NCI-H2196 (cell line): ENCODE measurements around the gene CERT1.
A peak's percentile ranks its signal among the peaks of the same experiment; 100 is the strongest.
"Not testable (repeated sequence)": the region's sequence is repeated elsewhere in the genome, so short reads cannot be mapped to it uniquely, and the experiment has no call there.

ENCODE experiments used
- DNase-seq: peaks from one replicate; lab custom pipeline; 2025; ENCODE audit not compliant: unreplicated experiment; lab: John Stamatoyannopoulos, UW

CERT1 gene

GRCh38 chr5:75511435-75512382 lies at the start of gene CERT1, which contains the start of gene POLK:
TSS of gene CERT1 (minus strand) at chr5:75511629. CDS start at chr5:75511207, 422 bp downstream.
TSS of gene POLK (plus strand) at chr5:75511891.
- peak; percentile 88 for DNase-seq

GRCh38 chr5:75560655-75561054 lies 49.2 kb upstream of the CERT1 start:
- not testable (repeated sequence) for DNase-seq

- DNase-seq = no peak
These were observed 47.7 kb upstream of the CERT1 start for GRCh38 chr5:75558981-75559632.

GRCh38 chr5:75558221-75558620 lies 46.8 kb upstream of the CERT1 start:
- DNase-seq = no peak

GRCh38 chr5:75553358-75553757 lies 41.9 kb upstream of the CERT1 start:
- DNase-seq = no peak

- no peak for DNase-seq
These were observed 41.3 kb upstream of the CERT1 start for GRCh38 chr5:75552764-75553163.

GRCh38 chr5:75551471-75551870 lies 40.0 kb upstream of the CERT1 start:
- no peak for DNase-seq

- DNase-seq = no peak
These were observed 39.2 kb upstream of the CERT1 start for GRCh38 chr5:75550597-75550996.

GRCh38 chr5:75547812-75548211 lies 36.4 kb upstream of the CERT1 start:
- no peak for DNase-seq

GRCh38 chr5:75546830-75547229 lies 35.4 kb upstream of the CERT1 start:
- no peak for DNase-seq

- no peak for DNase-seq
These were observed 33.7 kb upstream of the CERT1 start for GRCh38 chr5:75545131-75545530.

- DNase-seq = no peak
These were observed 26.8 kb upstream of the CERT1 start for GRCh38 chr5:75538211-75538610.

GRCh38 chr5:75536694-75537360 lies 25.4 kb upstream of the CERT1 start:
- no peak for DNase-seq

GRCh38 chr5:75536147-75536546 lies 24.7 kb upstream of the CERT1 start:
- no peak for DNase-seq

GRCh38 chr5:75534734-75535133 lies 23.3 kb upstream of the CERT1 start:
- DNase-seq = no peak

GRCh38 chr5:75533716-75534115 lies 22.3 kb upstream of the CERT1 start:
- DNase-seq = not testable (repeated sequence)

- DNase-seq = no peak
These were observed 20.8 kb upstream of the CERT1 start for GRCh38 chr5:75532190-75532589.

- no peak for DNase-seq
These were observed 17.8 kb upstream of the CERT1 start for GRCh38 chr5:75529185-75529584.

GRCh38 chr5:75526070-75526469 lies 14.6 kb upstream of the CERT1 start:
- no peak for DNase-seq

- no peak for DNase-seq
These were observed 13.9 kb upstream of the CERT1 start for GRCh38 chr5:75525344-75525743.

GRCh38 chr5:75524591-75524990 lies 13.2 kb upstream of the CERT1 start:
- no peak for DNase-seq

- DNase-seq = no peak
These were observed 12.6 kb upstream of the CERT1 start for GRCh38 chr5:75524071-75524470.
